HG02870 (cell line): Measurements from ENCODE around the gene SCYL3.
A peak's percentile ranks its signal among the peaks of the same experiment; 100 is the strongest.
"Not testable (repeated sequence)": the region's sequence is repeated elsewhere in the genome, so short reads cannot be mapped to it uniquely, and the experiment has no call there.

ENCODE experiments used
- ATAC-seq: cut with Tn5 transposase; IDR thresholded peaks from one replicate; pipeline ENCODE4 v1.9.1; 2021; ENCODE audit warnings: mild to moderate bottlenecking, moderate library complexity; ENCODE audit not compliant: unreplicated experiment

Gene SCYL3, protein sequence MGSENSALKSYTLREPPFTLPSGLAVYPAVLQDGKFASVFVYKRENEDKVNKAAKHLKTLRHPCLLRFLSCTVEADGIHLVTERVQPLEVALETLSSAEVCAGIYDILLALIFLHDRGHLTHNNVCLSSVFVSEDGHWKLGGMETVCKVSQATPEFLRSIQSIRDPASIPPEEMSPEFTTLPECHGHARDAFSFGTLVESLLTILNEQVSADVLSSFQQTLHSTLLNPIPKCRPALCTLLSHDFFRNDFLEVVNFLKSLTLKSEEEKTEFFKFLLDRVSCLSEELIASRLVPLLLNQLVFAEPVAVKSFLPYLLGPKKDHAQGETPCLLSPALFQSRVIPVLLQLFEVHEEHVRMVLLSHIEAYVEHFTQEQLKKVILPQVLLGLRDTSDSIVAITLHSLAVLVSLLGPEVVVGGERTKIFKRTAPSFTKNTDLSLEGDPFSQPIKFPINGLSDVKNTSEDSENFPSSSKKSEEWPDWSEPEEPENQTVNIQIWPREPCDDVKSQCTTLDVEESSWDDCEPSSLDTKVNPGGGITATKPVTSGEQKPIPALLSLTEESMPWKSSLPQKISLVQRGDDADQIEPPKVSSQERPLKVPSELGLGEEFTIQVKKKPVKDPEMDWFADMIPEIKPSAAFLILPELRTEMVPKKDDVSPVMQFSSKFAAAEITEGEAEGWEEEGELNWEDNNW

GRCh38 chr1:169893645-169894423 is at the start of gene SCYL3:
TSS of gene SCYL3 (minus strand) at chr1:169893896. CDS start at chr1:169888840, 5,056 bp downstream.
- peak; percentile 82 for ATAC-seq

- no peak for ATAC-seq
Measured at GRCh38 chr1:169941982-169942830, 48.5 kb upstream of the SCYL3 start.

- no peak for ATAC-seq
Measured at GRCh38 chr1:169933984-169934725, 40.5 kb upstream of the SCYL3 start.

DNA sequence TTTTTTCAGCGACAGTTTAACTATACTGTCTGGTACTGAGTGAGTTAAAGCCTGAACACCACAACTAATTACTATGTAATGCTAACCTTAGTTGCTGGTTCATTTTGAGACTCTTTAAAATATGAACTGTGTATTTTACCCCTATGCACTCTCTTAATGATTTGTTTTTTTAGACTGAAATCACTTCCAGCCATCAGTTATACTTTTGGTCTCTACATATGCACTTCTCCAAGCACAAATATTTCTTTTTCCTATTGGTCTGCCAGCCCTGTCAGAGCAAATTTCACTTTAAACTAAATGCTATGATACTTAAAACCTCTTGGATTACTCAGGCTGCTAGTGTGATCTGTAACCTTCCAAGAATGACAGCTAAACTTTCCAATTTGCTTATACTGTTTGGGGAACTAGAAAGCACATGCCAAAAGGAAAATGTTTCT is 38.1 kb upstream of the SCYL3 start:
- ATAC-seq = no peak

DNA sequence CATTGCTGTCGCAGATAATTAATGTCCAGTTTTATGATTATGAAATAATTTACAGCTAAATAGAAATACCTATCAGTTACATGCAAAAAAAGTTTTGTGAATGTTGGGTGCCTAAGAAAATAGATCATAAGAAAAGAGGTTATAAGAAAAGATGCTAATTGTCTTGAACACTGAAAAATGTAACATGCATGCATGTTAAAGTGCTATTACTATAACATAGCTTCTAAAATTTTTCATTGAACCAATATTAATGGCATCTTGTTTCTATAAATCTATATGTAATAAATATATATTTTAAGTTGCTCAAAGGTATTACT is 35.5 kb upstream of the SCYL3 start:
- ATAC-seq = no peak

DNA sequence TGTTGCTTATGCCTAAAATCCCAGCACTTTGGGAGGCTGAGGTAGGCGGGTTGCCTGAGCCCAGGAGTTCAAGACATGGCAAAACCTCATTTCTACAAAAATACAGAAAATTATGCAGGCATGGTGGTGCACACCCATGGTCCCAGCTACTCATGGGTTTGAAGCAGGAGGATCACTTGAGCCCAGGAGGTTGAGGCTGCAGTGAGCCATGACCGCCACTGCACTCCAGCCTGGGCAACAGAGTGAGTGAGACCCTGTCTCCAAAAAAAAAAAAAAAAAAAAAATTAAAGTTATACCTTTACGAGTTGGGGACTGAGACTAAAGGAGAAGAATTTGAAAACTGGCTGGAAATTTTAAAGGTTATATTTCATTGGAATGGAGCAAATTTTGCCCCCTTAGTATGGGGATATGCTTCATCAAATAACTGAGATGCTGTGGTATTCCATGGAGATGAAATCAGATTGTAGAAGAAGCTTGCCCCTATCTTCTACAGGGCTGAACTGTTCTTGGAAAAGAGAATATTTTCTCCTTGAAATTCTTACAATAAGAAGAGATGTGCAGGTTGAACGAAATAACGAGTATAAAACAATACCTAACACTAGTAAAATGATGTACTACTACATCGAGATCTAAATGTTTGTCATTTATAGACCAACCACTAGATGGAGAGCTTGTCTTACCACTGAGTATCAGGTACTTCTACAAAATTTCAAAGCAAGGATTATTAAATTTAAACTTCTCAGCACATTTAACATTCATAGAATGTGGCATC is 34.9 kb upstream of the SCYL3 start:
- peak; percentile 59 for ATAC-seq

GRCh38 chr1:169925505-169926482 is 32.1 kb upstream of the SCYL3 start:
- peak; percentile 78 for ATAC-seq

DNA sequence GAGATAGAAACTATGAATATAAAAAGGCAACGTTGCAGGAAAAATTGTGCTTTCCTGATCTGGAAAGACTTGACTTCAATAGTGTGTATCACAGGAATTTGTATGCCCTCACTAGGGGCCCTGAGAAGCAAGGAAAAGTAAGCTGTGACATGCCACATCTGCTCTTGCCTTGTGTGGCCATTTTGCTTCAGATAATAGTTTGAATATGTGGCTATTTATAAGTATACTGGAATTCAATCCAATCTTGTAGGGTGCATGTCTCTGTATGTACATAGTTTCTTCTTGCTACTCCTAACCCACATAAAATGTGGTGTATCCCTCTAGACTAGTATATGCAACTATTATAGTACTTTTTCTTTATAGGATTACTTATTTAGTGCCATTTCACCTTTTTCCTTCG is 31.1 kb upstream of the SCYL3 start:
- no peak for ATAC-seq

DNA sequence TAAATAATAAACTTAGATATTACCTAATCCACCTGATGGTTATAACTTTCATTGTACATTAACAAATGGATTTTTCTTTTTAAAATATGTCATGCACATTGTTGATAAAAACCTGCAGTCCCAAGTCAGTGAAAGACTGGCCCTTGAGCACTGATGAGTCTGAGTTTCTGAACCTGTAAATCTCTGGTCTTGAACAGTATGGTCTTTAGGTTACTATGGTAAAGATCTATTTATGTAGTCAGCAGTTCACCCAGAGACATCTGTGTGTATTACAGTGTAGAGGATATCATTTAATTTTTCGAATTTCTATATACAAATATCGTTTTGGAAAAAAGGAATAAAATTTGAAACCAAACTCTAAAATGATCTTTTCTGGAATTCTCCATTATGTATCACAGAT is 30.4 kb upstream of the SCYL3 start:
- ATAC-seq = no peak

DNA sequence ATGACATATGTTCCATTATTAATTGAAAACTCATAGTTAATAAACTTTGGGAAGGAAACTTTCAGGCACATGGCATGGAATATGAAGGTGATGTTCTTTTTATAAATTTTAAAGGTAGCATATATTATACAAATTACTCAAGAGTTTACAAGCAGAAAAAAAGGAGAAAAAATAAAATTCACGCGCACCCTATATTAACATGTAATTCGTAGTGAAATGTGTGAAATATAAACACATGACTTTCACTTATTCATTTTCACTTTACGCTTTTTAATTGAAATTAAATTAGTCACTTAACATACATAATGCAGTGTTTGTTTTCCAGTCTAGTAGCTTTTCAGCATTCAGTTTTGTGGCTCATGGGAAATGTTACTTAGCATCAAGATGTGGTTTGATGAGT is 27.4 kb upstream of the SCYL3 start:
- ATAC-seq = no peak

DNA sequence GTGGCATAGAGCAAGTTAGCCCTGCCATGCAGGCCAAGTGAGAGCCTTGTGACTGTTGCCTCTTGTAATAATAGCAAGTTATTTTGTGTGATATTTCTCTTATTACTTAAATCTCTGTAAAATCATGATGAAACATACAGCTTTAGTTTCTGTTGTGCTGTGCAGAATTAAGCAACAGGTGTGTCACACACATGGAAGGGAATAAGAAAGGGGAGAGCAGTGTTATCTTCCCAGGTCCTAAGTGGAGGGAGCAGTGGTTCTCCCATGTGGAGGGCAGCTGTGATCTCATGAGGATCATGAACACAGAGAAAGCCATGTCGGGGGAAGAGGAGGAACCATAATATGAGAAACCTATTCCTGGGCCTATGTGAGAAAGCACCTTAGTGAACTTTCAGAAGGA is 25.2 kb upstream of the SCYL3 start:
- ATAC-seq = no peak

DNA sequence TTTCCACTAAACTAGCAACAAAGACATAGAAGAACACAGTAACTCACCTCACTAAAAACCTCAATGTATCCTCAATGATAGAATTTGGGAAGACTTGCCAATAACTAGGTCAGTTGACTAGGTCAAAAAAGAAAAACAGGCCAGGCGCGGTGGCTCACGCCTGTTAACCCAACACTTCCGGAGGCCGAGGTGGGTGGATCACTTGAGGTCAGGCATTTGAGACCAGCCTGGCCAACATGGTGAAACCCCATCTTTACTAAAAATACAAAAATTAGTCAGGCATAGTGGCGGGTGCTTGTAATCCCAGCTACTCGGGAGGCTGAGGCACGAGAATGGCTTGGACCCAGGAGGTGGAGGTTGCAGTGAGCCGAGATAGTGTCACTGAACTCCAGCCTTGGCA is 24.5 kb upstream of the SCYL3 start:
- ATAC-seq = not testable (repeated sequence)

GRCh38 chr1:169915150-169915549 is 21.5 kb upstream of the SCYL3 start:
- ATAC-seq = no peak

DNA sequence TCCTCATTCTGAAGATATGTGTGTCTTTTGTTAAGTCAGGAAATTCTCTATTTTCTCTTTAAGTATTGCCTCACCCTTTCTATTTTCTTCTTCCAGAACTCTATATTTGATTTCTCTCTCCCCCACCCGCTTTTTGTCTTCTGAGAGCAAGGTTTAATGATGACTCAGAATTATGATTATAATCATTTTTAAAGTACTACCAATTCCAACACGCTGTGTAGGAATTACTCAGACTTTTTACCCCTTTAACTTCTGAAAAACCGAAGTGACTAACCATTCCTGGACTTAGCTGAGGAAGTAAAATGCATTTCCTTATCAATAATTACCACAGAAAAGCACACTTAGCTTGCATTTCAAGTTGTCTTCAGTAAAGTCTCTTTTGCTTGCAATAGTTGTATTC is 20.8 kb upstream of the SCYL3 start:
- no peak for ATAC-seq

- no peak for ATAC-seq
Measured at GRCh38 chr1:169909499-169909898, 15.8 kb upstream of the SCYL3 start.

DNA sequence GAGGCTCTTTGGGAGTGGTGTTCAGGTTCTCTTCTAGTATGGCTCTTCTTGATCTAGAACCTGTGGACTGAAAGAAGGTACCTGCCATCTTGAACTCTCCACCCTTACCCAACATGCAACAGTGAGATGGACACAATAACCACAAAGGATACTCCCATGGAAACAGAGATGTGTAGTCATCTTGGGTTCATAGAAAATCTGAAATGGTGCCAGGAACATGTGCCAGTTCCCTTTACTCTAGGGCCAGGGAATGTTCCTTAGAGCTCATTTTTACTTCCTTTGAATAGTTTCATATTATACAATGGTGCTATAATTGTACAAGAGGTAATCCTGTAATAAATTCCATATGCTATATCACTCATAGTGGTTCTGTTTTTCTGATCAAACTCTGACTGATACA is 13.2 kb upstream of the SCYL3 start:
- ATAC-seq = no peak

GRCh38 chr1:169904834-169905233 is 11.1 kb upstream of the SCYL3 start:
- ATAC-seq = peak; percentile 44

GRCh38 chr1:169902751-169903150 is 9.1 kb upstream of the SCYL3 start:
- no peak for ATAC-seq
